ENCODE measurements around the gene TMEM165. TPM values are rescaled to one million over a fixed set of nuclear protein-coding genes. Genes with fewer than 3 reads are reported as not detected.

Gene TMEM165
- total and polyA plus RNA-seq, 2 of the 4 experiments (the other 2 are of a cell fraction) = 49.6 to 83.0 TPM

GRCh38 chr4:55407119-55407518 lies 11.4 kb downstream of the TMEM165 start:
- no peak for ATAC-seq (ENCODE audit: low read depth)
- POLR2A ChIA-PET (ENCODE audit: unreplicated experiment) = no interaction called here
- H3K36me3 ChIP-seq (ENCODE audit: control insufficient read depth, insufficient read depth, low read length) = peaks cover 20% of the 10 kb centered on the region

More at GRCh38 chr4:55407119-55407518, 11.4 kb downstream of the TMEM165 start:
- Histone ChIP-seq H3K14ac (replicated peaks; ENCODE audit: low read depth, low read length) (no peak overlapping the region), H4K8ac (ENCODE audit: low read depth in 2 of 2, low read length in 2 of 2) (no peak overlapping the region), H2BK20ac (ENCODE audit: low read depth, low read length) (no peak overlapping the region), H3K4ac (ENCODE audit: low read depth, low read length) (no peak overlapping the region), H3K27ac (ENCODE audit: insufficient read depth, low read length) (no peak overlapping the region), H3K4me2 (ENCODE audit: low read depth, low read length) (0 out of 2 replicates have a peak overlapping the region, but pooled peaks have one; percentile 1), H2BK5ac (ENCODE audit: low read depth, low read length, poor library complexity, severe bottlenecking) (no peak overlapping the region), H2BK15ac (ENCODE audit: low read depth, low read length) (no peak overlapping the region), H2AFZ (replicated peaks; ENCODE audit: low read length, poor library complexity) (no peak overlapping the region), H3K9me1 (ENCODE audit: insufficient read depth, low read length) (peaks cover 15% of the 10 kb centered on the region; the same call in 1 of the 2 replicates), H3K4me1 (ENCODE audit: control insufficient read depth, insufficient read depth, low read length) (peaks cover 8% of the 10 kb centered on the region), H3K79me1 (ENCODE audit: low read depth in 1 of 2, low read length in 2 of 2) (peaks cover 11 to 71% of the 10 kb centered on the region in 2 experiments; a peak in 3 of 4 replicates), H4K91ac (ENCODE audit: insufficient read depth, low read depth, low read length) (no peak overlapping the region), H2BK120ac (ENCODE audit: low read depth, low read length) (no peak overlapping the region), H3K9me3 (ENCODE audit: control insufficient read depth, insufficient read depth, low read length) (no peaks in the 10 kb centered on the region), H3K23ac (ENCODE audit: low read depth, low read length) (peak overlapping the region; percentile 75; the same call in 1 of the 2 replicates), H3K9ac (ENCODE audit: low read depth, low read length) (no peak overlapping the region), H3K56ac (ENCODE audit: extremely low read depth, insufficient read depth, low read length) (no peak overlapping the region), H4K5ac (ENCODE audit: low read depth, low read length) (no peak overlapping the region), H2AK9ac (replicated peaks; ENCODE audit: low read depth, low read length, poor library complexity) (peak overlapping the region; percentile 35), H3K27me3 (ENCODE audit: control insufficient read depth, insufficient read depth, low read length) (no peaks in the 10 kb centered on the region), H2AK5ac (ENCODE audit: low read depth, low read length) (peak overlapping the region; percentile 25; the same call in 1 of the 2 replicates), H4K20me1 (ENCODE audit: insufficient read depth, low read length) (peaks cover 90% of the 10 kb centered on the region), H3K18ac (ENCODE audit: low read depth, low read length) (no peak overlapping the region), H3K4me3 (ENCODE audit: insufficient read depth, low read depth, low read length) (no peak overlapping the region)
- dilution Hi-C loops (cut with HindIII; ENCODE audit: low sequenced_read_pairs, unreplicated experiment) (no loop called here), in situ Hi-C loops (cut with MboI; ENCODE audit: low sequenced_read_pairs) (loop anchor here (25.0 kb wide), 1 partner anchor 455 kb away; the partner anchor contains the start of gene EXOC1), intact Hi-C loops (cut with micrococcal nuclease) (no loop called here)
- TF ChIP-seq CHD1 (IDR thresholded peaks at IDR 0.05; ENCODE audit: low read depth, low read length) = no peak
- TF ChIP-seq RCOR1 (IDR thresholded peaks at IDR 0.05; ENCODE audit: insufficient replicate concordance, low read length) = no peak
- no peak for TF ChIP-seq CEBPB (IDR thresholded peaks at IDR 0.05; ENCODE audit: low read depth, low read length)
- no peak for TF ChIP-seq ELK1 (IDR thresholded peaks at IDR 0.05; ENCODE audit: borderline replicate concordance, low read depth, low read length)
- no peak for TF ChIP-seq CTCF (conservative IDR thresholded peaks at IDR 0.05; ENCODE audit: low read depth, low read length)
- TF ChIP-seq RAD21 (IDR thresholded peaks at IDR 0.05; ENCODE audit: low read length) = no peak
- CTCF ChIA-PET = no interaction called here
- BruUV-seq (replicated peaks) = no TSS peak
- DNase-seq = no peak
- no CpG with 5 or more reads among the region's 3 CpGs for WGBS, 2 experiments (ENCODE audit: extremely low coverage in 2 of 2, insufficient read length in 1 of 2)
